Neuronal stem cell (in vitro differentiated cells): ENCODE results near the gene PRKD1.
"Not testable (repeated sequence)": the region's sequence is repeated elsewhere in the genome, so short reads cannot be mapped to it uniquely, and the experiment has no call there.

Experiments used
- DNase-seq: peaks from one replicate; pipeline ENCODE4 v3.0.0-alpha.2; 2013; ENCODE audit warnings: low spot score
- H2AFZ ChIP-seq: one replicate; pipeline ENCODE4 v1.6.1; 2013; ENCODE audit warnings: mild to moderate bottlenecking, low read length, inconsistent platforms
- H2AK5ac ChIP-seq: 2 replicates; pipeline ENCODE4 v1.6.1; 2013; ENCODE audit warnings: low read depth, mild to moderate bottlenecking, inconsistent platforms, low read length, moderate library complexity, mixed read lengths
- H2BK120ac ChIP-seq: 2 replicates; pipeline ENCODE4 v1.6.1; 2013; ENCODE audit warnings: low read depth, mild to moderate bottlenecking, inconsistent platforms, low read length, moderate library complexity, mixed read lengths
- H2BK12ac ChIP-seq: one replicate; pipeline ENCODE4 v1.6.1; 2013; ENCODE audit warnings: low read length, inconsistent platforms
- H2BK15ac ChIP-seq: 2 replicates; pipeline ENCODE4 v1.6.1; 2013; ENCODE audit warnings: mild to moderate bottlenecking, low read length, inconsistent platforms, mixed read lengths
- H2BK5ac ChIP-seq: one replicate; pipeline ENCODE4 v1.6.1; 2013; ENCODE audit warnings: inconsistent platforms, mild to moderate bottlenecking, low read length, moderate library complexity
- H3K14ac ChIP-seq: one replicate; pipeline ENCODE4 v1.6.1; 2013; ENCODE audit warnings: low read length, inconsistent platforms
- H3K18ac ChIP-seq: 2 replicates; pipeline ENCODE4 v1.6.1; 2013; ENCODE audit warnings: low read length, inconsistent platforms
- H3K23ac ChIP-seq: 2 replicates; pipeline ENCODE4 v1.6.1; 2013; ENCODE audit warnings: low read depth, mild to moderate bottlenecking, mixed read lengths, low read length, inconsistent platforms; ENCODE audit not compliant: poor library complexity
- H3K27ac ChIP-seq: replicated peaks from 3 replicates; pipeline ENCODE4 v1.5.1; 2013; ENCODE audit warnings: low read length, inconsistent platforms
- H3K27me3 ChIP-seq, 3 experiments: 2 replicates each; pipeline ENCODE4 v1.6.1; 2013; ENCODE audit warnings: low read length in 3 of 3, mild to moderate bottlenecking in 2 of 3, inconsistent platforms in 1 of 3, low read depth in 1 of 3, mixed read lengths in 1 of 3, moderate library complexity in 1 of 3; ENCODE audit not compliant: control insufficient read depth in 3 of 3, insufficient read depth in 3 of 3
- H3K36me3 ChIP-seq, 2 donors: replicated peaks in 1 of 2; 2 replicates each; pipeline ENCODE4 v1.6.1; 2013; ENCODE audit warnings: low read length in 2 of 2; ENCODE audit not compliant: control insufficient read depth in 2 of 2, insufficient read depth in 2 of 2
- H3K4ac ChIP-seq: 2 replicates; pipeline ENCODE4 v1.6.1; 2013; ENCODE audit warnings: inconsistent platforms, mild to moderate bottlenecking, low read length, moderate library complexity
- H3K4me1 ChIP-seq, 2 donors: 1 replicate in 1 of 2; 2 replicates in 1 of 2; pipeline ENCODE4 v1.6.1; 2013; ENCODE audit warnings: low read length in 2 of 2, low read depth in 1 of 2; ENCODE audit not compliant: control insufficient read depth in 2 of 2, insufficient read depth in 1 of 2
- H3K4me2 ChIP-seq: one replicate; pipeline ENCODE4 v1.6.1; 2013; ENCODE audit warnings: mild to moderate bottlenecking, low read length, inconsistent platforms; ENCODE audit not compliant: insufficient read depth, poor library complexity, severe bottlenecking
- H3K4me3 ChIP-seq, 2 donors: 2 replicates each; pipeline ENCODE4 v1.5.1; 2013; ENCODE audit warnings: low read length in 2 of 2, mild to moderate bottlenecking in 2 of 2, inconsistent platforms in 1 of 2, moderate library complexity in 1 of 2
- H3K79me1 ChIP-seq: one replicate; pipeline ENCODE4 v1.6.1; 2013; ENCODE audit warnings: low read depth, mild to moderate bottlenecking, inconsistent platforms, low read length, moderate library complexity
- H3K9ac ChIP-seq: one replicate; pipeline ENCODE4 v1.6.1; 2013; ENCODE audit warnings: mild to moderate bottlenecking, low read depth, low read length, inconsistent platforms; ENCODE audit not compliant: poor library complexity
- H3K9me3 ChIP-seq, 2 donors: replicated peaks in 1 of 2; 2 replicates each; pipeline versions ENCODE3 to v1.6.1; 2013; ENCODE audit warnings: low read length in 2 of 2, mild to moderate bottlenecking in 2 of 2, inconsistent platforms in 1 of 2, low read depth in 1 of 2, mixed read lengths in 1 of 2, moderate library complexity in 1 of 2; ENCODE audit not compliant: control insufficient read depth in 2 of 2, insufficient read depth in 1 of 2
- H4K8ac ChIP-seq: one replicate; pipeline ENCODE4 v1.6.1; 2013; ENCODE audit warnings: low read depth, mild to moderate bottlenecking, inconsistent platforms, low read length, moderate library complexity
- H4K91ac ChIP-seq: one replicate; pipeline ENCODE4 v1.6.1; 2013; ENCODE audit warnings: low read length, low read depth, mild to moderate bottlenecking, inconsistent platforms; ENCODE audit not compliant: poor library complexity
- WGBS, 2 donors: extraction: QIAGEN DNeasy Blood & Tissue Kit; methylation state at CpG; one replicate each; pipeline ENCODE4 v1.1.7; 2013; ENCODE audit warnings: missing lambda C conversion rate in 2 of 2, mixed read lengths in 1 of 2; ENCODE audit not compliant: insufficient read length in 2 of 2, insufficient replicate concordance in 1 of 2; ENCODE audit errors: extremely low coverage in 2 of 2; 5-methylcytosine and 5-hydroxymethylcytosine counted together

Gene PRKD1

DNA sequence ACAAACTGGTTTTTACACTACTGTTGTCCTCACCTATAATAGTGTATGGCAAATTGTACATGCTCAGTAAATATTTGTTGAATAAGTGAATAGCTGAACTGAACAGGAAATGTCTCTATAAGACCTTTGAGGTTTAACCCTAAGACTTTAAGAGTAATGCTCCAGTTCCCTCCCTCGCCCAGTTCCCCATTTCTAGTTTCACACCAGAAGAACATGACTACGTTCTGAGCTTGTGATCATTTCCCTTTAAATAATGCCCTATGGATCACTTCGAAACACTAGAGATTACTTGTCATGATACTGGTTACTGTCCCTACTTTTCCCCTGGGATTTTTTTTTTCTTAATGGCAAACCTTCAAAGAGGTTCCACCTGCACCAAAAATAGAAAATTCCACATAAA is 69.3 kb downstream of the PRKD1 start:
- Histone ChIP-seq H3K18ac (no peak overlapping the region), H2AFZ (no peak overlapping the region), H3K27me3 (no peaks in the 10 kb centered on the region), H3K4ac (no peak overlapping the region), H3K4me1 (no peaks in the 10 kb centered on the region), H2BK5ac (no peak overlapping the region), H3K27ac (no peak overlapping the region), H3K4me3 (no peak overlapping the region), H2BK120ac (no peak overlapping the region), H4K91ac (no peak overlapping the region), H3K14ac (no peak overlapping the region), H2AK5ac (no peak overlapping the region), H4K8ac (no peak overlapping the region), H3K79me1 (no peaks in the 10 kb centered on the region), H3K36me3 (no peaks in the 10 kb centered on the region), H2BK15ac (no peak overlapping the region), H3K23ac (no peak overlapping the region), H3K9me3 (no peaks in the 10 kb centered on the region), H3K4me2 (no peak overlapping the region), H3K9ac (no peak overlapping the region), H2BK12ac (no peak overlapping the region)
- no peak for DNase-seq
- WGBS, 2 donors: no CpG with 5 or more reads among the region's 3 CpGs

DNA sequence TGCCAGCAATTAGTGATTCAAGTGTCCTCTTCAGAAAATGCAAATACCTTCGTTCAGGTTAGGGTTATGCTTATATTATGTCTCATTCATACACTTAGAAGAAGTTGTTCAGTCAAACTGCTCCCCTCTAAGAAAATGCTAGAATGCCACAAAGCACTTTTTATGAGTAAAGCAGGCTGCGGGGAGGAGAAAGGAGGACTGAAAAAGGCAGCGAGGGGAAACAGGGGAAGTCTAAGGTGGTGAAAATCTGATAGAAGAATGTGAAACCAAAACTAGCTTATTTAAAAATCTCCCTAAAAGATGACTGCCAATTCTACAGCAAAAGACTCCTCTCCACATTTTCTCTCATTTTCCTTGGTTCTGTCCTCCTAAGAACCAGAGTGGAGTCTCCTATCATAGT is 70.1 kb downstream of the PRKD1 start:
- no peaks in the 10 kb centered on the region for H3K79me1 ChIP-seq
- no peak overlapping the region for H3K4me3 ChIP-seq
- H2AFZ ChIP-seq: no peak overlapping the region
- DNase-seq: no peak
- no peak overlapping the region for H2BK120ac ChIP-seq
- H3K23ac ChIP-seq: no peak overlapping the region
- no peak overlapping the region for H4K8ac ChIP-seq
- no peaks in the 10 kb centered on the region for H3K4me1 ChIP-seq
- no peak overlapping the region for H3K18ac ChIP-seq
- H4K91ac ChIP-seq: no peak overlapping the region
- H3K4ac ChIP-seq: no peak overlapping the region
- no peaks in the 10 kb centered on the region for H3K27me3 ChIP-seq
- no peak overlapping the region for H2BK15ac ChIP-seq
- no peaks in the 10 kb centered on the region for H3K36me3 ChIP-seq
- H3K9ac ChIP-seq: no peak overlapping the region
- no peak overlapping the region for H2BK12ac ChIP-seq
- no peak overlapping the region for H2BK5ac ChIP-seq
- no peak overlapping the region for H3K4me2 ChIP-seq
- no peak overlapping the region for H3K27ac ChIP-seq
- H3K9me3 ChIP-seq: no peaks in the 10 kb centered on the region
- no CpG with 5 or more reads among the region's 3 CpGs for WGBS, 2 donors
- H2AK5ac ChIP-seq: no peak overlapping the region
- H3K14ac ChIP-seq: no peak overlapping the region

DNA sequence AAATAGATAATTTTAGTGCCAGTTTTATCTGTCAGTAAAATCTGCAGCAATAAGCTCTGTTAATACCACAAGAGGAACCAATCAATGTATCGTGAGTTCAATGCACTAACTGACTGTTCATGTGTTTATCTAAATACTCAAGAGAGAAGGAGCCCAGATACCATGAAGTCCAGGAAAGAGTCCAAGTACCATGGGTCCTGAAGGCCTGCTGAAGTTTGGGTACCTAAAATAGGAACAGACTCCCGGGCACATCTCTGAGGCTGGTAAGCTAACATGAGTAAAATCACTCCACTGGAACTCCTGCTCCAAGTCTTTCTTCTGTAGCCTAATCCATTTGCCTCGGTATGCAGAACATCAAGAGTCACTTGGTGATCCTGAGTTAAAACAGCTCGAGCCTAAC is 71.1 kb downstream of the PRKD1 start:
- Histone ChIP-seq H2BK120ac (no peak overlapping the region), H3K27ac (no peak overlapping the region), H2AFZ (no peak overlapping the region), H3K36me3 (no peaks in the 10 kb centered on the region), H3K27me3 (no peaks in the 10 kb centered on the region), H2BK5ac (no peak overlapping the region), H2BK15ac (no peak overlapping the region), H3K4me2 (no peak overlapping the region), H3K4me3 (no peak overlapping the region), H3K23ac (no peak overlapping the region), H3K4me1 (no peaks in the 10 kb centered on the region), H3K14ac (no peak overlapping the region), H3K9me3 (no peaks in the 10 kb centered on the region), H2AK5ac (no peak overlapping the region), H3K4ac (no peak overlapping the region), H3K9ac (no peak overlapping the region), H3K79me1 (no peaks in the 10 kb centered on the region), H4K91ac (no peak overlapping the region), H4K8ac (no peak overlapping the region), H3K18ac (no peak overlapping the region), H2BK12ac (no peak overlapping the region)
- no CpG with 5 or more reads among the region's 4 CpGs for WGBS, 2 donors
- DNase-seq: no peak

DNA sequence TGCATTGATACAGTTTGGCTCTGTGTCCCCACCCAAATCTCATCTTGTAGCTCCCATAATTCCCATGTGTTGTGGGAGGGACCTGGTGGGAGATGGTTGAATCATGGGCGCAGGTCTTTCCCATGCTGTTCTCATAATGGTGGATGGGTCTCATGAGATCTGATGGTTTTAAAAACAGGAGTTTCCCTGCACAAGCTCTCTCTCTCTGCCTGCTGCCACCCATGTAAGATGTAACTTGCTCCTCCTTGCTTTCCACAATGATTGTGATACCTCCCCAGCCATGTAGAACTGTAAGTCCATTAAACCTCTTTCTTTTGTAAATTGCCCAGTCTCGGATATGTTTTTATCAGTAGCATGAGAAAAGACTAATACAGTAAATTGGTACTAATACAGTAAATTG is 74.0 kb downstream of the PRKD1 start:
- not testable (repeated sequence) for DNase-seq, H2BK120ac ChIP-seq, H3K9ac ChIP-seq, H4K91ac ChIP-seq, H3K14ac ChIP-seq, H3K4me1 ChIP-seq, H3K4me2 ChIP-seq, H3K4me3 ChIP-seq, H3K18ac ChIP-seq, H2BK5ac ChIP-seq, H2AK5ac ChIP-seq, H3K9me3 ChIP-seq, H3K27me3 ChIP-seq, H2BK12ac ChIP-seq, H4K8ac ChIP-seq, H3K36me3 ChIP-seq, H3K79me1 ChIP-seq, H3K27ac ChIP-seq, H3K4ac ChIP-seq, H3K23ac ChIP-seq, H2AFZ ChIP-seq, H2BK15ac ChIP-seq
- WGBS, 2 donors: no CpG with 5 or more reads among the region's 2 CpGs
